ENCODE data around the gene RHOXF2B. TPM values are rescaled to one million over a fixed set of nuclear protein-coding genes. Genes with fewer than 3 reads are reported as not detected.
"Not testable (repeated sequence)": the region's sequence is repeated elsewhere in the genome, so short reads cannot be mapped to it uniquely, and the experiment has no call there.

RHOXF2B gene
- total RNA-seq, 1 donor from 2014 or later = not detected

DNA sequence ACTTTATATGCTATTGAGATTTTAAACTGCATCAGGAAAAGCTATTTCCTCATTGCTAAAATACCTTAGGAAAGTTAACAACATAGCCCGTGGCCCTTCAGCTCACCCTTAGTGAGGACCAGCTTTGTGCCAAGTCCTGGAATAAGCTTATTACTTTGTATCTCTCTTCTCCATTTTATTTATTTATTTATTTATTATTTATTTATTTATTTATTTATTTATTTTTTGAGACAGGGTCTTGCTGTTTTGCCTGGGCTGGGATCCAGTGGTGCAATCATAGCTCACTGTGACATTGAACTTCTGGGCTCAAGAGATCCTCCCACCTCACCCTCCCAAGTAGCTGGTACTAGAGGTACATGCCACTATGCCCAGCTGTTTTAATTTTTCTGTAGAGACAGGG lies 31.9 kb upstream of the RHOXF2B start:
- H3K27me3 Mint-ChIP-seq (ENCODE audit: unreplicated experiment) = no peaks in the 10 kb centered on the region
- DNase-seq (ENCODE audit: extremely low spot score, unreplicated experiment) = no peak
- H3K9me3 Mint-ChIP-seq (ENCODE audit: unreplicated experiment) = peaks cover 9% of the 10 kb centered on the region
- no peak overlapping the region for H3K4me3 Mint-ChIP-seq (ENCODE audit: unreplicated experiment)
- no peaks in the 10 kb centered on the region for H3K4me1 Mint-ChIP-seq (ENCODE audit: unreplicated experiment)
- H3K36me3 Mint-ChIP-seq (ENCODE audit: unreplicated experiment) = no peaks in the 10 kb centered on the region
- no peak overlapping the region for H3K27ac Mint-ChIP-seq (ENCODE audit: unreplicated experiment)
- TF ChIP-seq, protein P1, sequence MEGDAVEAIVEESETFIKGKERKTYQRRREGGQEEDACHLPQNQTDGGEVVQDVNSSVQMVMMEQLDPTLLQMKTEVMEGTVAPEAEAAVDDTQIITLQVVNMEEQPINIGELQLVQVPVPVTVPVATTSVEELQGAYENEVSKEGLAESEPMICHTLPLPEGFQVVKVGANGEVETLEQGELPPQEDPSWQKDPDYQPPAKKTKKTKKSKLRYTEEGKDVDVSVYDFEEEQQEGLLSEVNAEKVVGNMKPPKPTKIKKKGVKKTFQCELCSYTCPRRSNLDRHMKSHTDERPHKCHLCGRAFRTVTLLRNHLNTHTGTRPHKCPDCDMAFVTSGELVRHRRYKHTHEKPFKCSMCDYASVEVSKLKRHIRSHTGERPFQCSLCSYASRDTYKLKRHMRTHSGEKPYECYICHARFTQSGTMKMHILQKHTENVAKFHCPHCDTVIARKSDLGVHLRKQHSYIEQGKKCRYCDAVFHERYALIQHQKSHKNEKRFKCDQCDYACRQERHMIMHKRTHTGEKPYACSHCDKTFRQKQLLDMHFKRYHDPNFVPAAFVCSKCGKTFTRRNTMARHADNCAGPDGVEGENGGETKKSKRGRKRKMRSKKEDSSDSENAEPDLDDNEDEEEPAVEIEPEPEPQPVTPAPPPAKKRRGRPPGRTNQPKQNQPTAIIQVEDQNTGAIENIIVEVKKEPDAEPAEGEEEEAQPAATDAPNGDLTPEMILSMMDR (IDR thresholded peaks at IDR 0.05) = no peak

DNA sequence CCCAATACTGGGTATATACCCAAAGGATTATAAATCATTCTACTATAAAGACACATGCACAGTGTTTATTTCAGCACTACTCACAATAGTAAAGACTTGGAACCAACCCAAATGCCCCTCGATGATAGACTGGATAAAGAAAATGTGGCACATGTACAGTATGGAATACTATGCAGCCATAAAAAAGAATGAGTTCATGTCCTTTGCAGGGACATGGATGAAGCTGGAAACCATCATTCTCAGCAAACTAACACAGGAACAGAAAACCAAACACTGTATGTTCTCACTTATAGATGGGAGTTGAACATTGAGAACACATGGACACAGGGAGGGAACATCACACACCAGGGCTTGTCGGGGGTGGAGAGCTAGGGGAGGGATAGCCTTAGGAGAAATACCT lies 27.2 kb upstream of the RHOXF2B start:
- not testable (repeated sequence) for H3K27me3 Mint-ChIP-seq (ENCODE audit: unreplicated experiment); H3K4me3 Mint-ChIP-seq (ENCODE audit: unreplicated experiment); H3K36me3 Mint-ChIP-seq (ENCODE audit: unreplicated experiment); H3K4me1 Mint-ChIP-seq (ENCODE audit: unreplicated experiment); DNase-seq (ENCODE audit: extremely low spot score, unreplicated experiment); H3K27ac Mint-ChIP-seq (ENCODE audit: unreplicated experiment)
- peaks cover 28% of the 10 kb centered on the region for H3K9me3 Mint-ChIP-seq (ENCODE audit: unreplicated experiment)

DNA sequence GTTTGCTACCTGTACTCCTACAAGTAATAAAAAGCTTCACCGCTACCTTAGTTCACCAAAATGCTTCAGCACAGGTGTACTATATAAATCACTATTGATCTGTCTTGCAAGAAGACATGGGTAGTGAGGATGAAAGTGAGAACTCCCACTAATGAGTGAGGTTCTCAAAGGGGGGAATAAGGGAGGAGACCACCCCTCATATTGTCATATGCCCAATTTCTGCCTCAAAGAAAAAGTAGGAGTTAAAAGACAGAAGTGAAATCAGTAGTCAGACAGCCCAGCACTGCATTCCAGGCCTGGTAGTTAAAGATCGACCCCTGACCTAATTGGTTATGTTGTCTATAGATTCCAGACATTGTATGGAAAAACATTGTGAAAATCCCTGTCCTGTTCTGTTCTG lies 23.6 kb upstream of the RHOXF2B start:
- H3K27ac Mint-ChIP-seq (ENCODE audit: unreplicated experiment); H3K27me3 Mint-ChIP-seq (ENCODE audit: unreplicated experiment); H3K4me1 Mint-ChIP-seq (ENCODE audit: unreplicated experiment); DNase-seq (ENCODE audit: extremely low spot score, unreplicated experiment); H3K4me3 Mint-ChIP-seq (ENCODE audit: unreplicated experiment); H3K36me3 Mint-ChIP-seq (ENCODE audit: unreplicated experiment): not testable (repeated sequence)
- H3K9me3 Mint-ChIP-seq (ENCODE audit: unreplicated experiment) = peaks cover 37% of the 10 kb centered on the region

DNA sequence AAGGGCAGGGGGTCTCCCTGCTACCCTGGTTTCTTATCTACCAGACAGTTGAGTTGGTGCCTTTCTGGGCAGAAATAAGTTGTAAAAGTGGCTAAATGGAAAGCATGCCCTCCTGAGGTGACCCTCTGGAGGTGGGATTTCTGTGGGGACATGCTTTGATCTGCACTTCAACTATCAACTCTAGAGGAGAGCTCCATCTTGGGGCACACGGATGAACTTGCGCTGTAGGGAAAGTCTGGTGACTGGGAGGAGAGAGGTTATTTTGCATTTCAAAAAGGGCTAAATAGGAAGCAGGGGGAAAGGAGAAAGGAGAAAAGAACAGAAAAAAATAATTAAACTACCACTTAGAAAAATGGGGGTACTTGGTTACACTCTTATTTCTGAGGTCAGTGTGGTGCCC lies 12.7 kb upstream of the RHOXF2B start:
- Mint-ChIP-seq H3K4me1 (ENCODE audit: unreplicated experiment) (no peaks in the 10 kb centered on the region), H3K27ac (ENCODE audit: unreplicated experiment) (no peak overlapping the region), H3K36me3 (ENCODE audit: unreplicated experiment) (no peaks in the 10 kb centered on the region), H3K4me3 (ENCODE audit: unreplicated experiment) (no peak overlapping the region), H3K9me3 (ENCODE audit: unreplicated experiment) (peaks cover 4% of the 10 kb centered on the region), H3K27me3 (ENCODE audit: unreplicated experiment) (peaks cover 8% of the 10 kb centered on the region)
- TF ChIP-seq, protein P1 (IDR thresholded peaks at IDR 0.05) = no peak
- no peak for DNase-seq (ENCODE audit: extremely low spot score, unreplicated experiment)

DNA sequence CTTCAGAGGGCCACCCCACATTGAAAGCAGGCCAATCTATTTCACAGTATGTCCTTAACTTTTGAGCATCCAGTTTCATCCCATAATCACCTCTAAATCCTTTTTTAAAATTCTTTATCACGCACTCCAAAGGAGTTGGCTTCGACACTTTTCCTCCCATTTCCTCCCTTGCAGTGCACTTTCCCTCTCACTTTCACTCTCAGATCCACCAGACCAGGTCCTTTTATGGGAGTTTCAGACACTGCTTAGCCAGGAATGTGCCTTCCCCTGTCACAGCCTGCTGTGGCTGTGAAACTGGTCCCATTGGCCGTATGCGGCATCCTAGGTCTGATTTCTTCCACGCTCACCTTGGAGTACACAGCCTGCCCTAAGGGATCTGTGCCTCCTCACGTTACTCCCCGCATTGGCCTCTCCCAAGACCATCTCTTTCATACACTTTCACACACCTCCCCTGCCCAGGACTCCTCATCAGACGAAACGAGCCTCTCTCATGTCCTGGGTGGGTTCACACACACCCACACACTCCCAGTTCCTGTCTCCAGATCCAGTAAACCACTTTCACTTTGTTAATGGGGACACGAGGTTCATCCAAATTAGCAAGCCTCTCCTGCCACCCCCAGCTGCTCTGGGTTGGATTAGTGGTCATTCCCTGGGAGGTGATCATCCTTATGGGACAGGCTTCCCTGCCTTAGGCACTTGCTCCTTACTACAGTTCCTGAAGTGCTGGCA lies 10.0 kb upstream of the RHOXF2B start:
- no peak overlapping the region for H3K4me3 Mint-ChIP-seq (ENCODE audit: unreplicated experiment)
- H3K9me3 Mint-ChIP-seq (ENCODE audit: unreplicated experiment) = no peaks in the 10 kb centered on the region
- no peak for DNase-seq (ENCODE audit: extremely low spot score, unreplicated experiment)
- peaks cover 5% of the 10 kb centered on the region for H3K27me3 Mint-ChIP-seq (ENCODE audit: unreplicated experiment)
- no peaks in the 10 kb centered on the region for H3K4me1 Mint-ChIP-seq (ENCODE audit: unreplicated experiment)
- TF ChIP-seq, protein P1 (IDR thresholded peaks at IDR 0.05) = no peak
- H3K36me3 Mint-ChIP-seq (ENCODE audit: unreplicated experiment) = no peaks in the 10 kb centered on the region
- no peak overlapping the region for H3K27ac Mint-ChIP-seq (ENCODE audit: unreplicated experiment)

DNA sequence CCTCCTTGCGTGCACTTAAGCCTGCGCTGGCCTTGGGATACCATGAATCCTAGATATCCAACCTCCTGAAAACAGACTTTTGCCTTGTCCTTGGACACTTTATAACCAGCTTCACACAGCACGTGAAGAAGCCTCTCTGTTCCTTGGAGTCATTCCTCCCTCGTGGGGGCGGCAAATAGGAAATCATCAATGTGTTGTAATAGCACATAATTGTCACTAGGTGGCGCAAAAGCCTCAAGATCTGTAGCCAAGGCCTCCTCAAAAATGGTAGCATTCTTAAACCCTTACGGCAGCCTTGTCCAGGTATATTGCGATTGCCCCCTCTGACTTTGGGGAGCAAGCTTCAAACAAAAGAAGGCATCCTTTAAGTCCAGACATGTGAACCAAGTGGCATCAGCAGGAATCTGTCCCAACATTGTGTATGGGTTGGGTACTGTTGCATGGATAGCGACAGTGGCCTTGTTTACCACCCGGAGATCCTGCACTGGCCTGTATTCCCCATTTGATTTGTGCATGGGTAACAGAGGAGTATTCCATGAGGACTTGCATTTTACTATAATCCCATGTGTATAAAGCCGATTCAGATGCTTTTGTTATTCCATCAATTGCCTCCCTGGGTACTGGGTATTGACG lies 8.2 kb upstream of the RHOXF2B start:
- not testable (repeated sequence) for H3K27me3 Mint-ChIP-seq (ENCODE audit: unreplicated experiment); H3K36me3 Mint-ChIP-seq (ENCODE audit: unreplicated experiment); H3K27ac Mint-ChIP-seq (ENCODE audit: unreplicated experiment); H3K4me1 Mint-ChIP-seq (ENCODE audit: unreplicated experiment); H3K4me3 Mint-ChIP-seq (ENCODE audit: unreplicated experiment); H3K9me3 Mint-ChIP-seq (ENCODE audit: unreplicated experiment); DNase-seq (ENCODE audit: extremely low spot score, unreplicated experiment)

DNA sequence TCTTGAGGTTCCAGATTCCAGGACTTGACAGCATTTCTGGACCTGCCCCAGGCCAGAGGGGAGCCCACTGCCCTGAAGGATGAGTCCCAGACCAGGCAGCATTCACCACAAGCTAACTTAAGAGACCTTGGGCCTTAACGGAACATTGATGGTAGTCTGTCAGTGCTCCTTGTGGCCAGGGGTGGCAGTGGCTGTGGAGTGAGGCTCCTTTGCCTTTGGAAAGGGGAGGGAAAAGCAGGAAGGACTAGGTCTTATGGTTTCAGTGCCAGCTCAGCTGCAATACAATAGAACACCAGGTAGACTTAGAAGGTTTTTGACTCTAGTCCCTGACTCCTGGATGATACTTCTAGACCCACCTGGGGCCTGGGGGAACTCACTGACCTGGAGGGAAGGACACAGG lies 11.3 kb downstream of the RHOXF2B start:
- not testable (repeated sequence) for DNase-seq (ENCODE audit: extremely low spot score, unreplicated experiment); H3K27ac Mint-ChIP-seq (ENCODE audit: unreplicated experiment); H3K9me3 Mint-ChIP-seq (ENCODE audit: unreplicated experiment); H3K4me3 Mint-ChIP-seq (ENCODE audit: unreplicated experiment); H3K4me1 Mint-ChIP-seq (ENCODE audit: unreplicated experiment); H3K36me3 Mint-ChIP-seq (ENCODE audit: unreplicated experiment); H3K27me3 Mint-ChIP-seq (ENCODE audit: unreplicated experiment)

DNA sequence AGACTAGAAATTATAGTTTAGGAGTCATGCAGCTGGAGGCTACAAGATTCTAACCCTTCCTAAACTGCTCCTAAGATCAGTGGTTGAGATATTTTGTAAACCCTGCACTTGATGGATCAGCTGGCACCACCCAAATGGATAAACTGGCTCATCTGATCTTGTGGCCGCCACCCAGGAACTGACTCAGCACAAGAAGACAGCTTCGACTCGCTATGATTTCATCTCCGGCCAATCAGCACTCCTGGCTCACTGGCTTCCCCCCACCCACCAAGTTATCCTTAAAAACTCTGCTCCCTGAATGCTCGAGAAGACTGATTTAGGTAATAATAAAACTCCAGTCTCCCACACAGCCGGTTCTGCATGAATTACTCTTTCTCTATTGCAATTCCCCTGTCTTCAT lies 34.8 kb downstream of the RHOXF2B start:
- H3K4me3 Mint-ChIP-seq (ENCODE audit: unreplicated experiment); H3K9me3 Mint-ChIP-seq (ENCODE audit: unreplicated experiment); H3K27me3 Mint-ChIP-seq (ENCODE audit: unreplicated experiment); H3K36me3 Mint-ChIP-seq (ENCODE audit: unreplicated experiment); H3K4me1 Mint-ChIP-seq (ENCODE audit: unreplicated experiment); DNase-seq (ENCODE audit: extremely low spot score, unreplicated experiment); H3K27ac Mint-ChIP-seq (ENCODE audit: unreplicated experiment): not testable (repeated sequence)

DNA sequence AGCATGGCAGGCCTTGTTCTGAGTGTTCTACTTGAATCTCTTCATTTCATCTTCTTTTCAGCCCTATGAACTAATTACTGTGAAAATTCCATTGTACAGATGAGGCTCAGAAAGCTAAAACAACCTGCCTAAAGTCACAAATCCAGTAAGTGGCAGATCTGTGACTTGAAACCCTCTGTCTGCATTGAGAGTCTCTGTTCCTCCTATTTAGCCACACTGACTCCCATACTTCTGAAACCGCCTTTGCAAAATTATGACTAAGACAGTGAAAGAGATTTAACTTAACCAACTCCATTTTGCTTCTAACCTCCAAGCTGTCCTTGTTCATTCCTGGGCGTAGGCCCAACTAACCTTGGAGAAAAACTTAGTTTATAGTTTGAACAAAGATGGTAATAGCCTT lies 35.2 kb downstream of the RHOXF2B start:
- H3K4me3 Mint-ChIP-seq (ENCODE audit: unreplicated experiment) = not testable (repeated sequence)

More for the DNA sequence above, 35.2 kb downstream of the RHOXF2B start:
- H3K9me3 Mint-ChIP-seq (ENCODE audit: unreplicated experiment); H3K36me3 Mint-ChIP-seq (ENCODE audit: unreplicated experiment); H3K27ac Mint-ChIP-seq (ENCODE audit: unreplicated experiment); H3K4me1 Mint-ChIP-seq (ENCODE audit: unreplicated experiment); DNase-seq (ENCODE audit: extremely low spot score, unreplicated experiment); H3K27me3 Mint-ChIP-seq (ENCODE audit: unreplicated experiment): not testable (repeated sequence)
